CD1c-positive myeloid dendritic cell (primary cell): Measurements from ENCODE around the gene VTI1A.
"Not testable (repeated sequence)": the region's sequence is repeated elsewhere in the genome, so short reads cannot be mapped to it uniquely, and the experiment has no call there.

ENCODE experiments used
- DNase-seq: peaks from one replicate; pipeline ENCODE4 v3.0.0-alpha.2; 2016; ENCODE audit errors: extremely low spot score

VTI1A gene

GRCh38 chr10:112542823-112543222, 95.8 kb downstream of the VTI1A start:
- not testable (repeated sequence) for DNase-seq

- DNase-seq, result no peak
Measured at GRCh38 chr10:112546474-112546873, 99.5 kb downstream of the VTI1A start.

DNA sequence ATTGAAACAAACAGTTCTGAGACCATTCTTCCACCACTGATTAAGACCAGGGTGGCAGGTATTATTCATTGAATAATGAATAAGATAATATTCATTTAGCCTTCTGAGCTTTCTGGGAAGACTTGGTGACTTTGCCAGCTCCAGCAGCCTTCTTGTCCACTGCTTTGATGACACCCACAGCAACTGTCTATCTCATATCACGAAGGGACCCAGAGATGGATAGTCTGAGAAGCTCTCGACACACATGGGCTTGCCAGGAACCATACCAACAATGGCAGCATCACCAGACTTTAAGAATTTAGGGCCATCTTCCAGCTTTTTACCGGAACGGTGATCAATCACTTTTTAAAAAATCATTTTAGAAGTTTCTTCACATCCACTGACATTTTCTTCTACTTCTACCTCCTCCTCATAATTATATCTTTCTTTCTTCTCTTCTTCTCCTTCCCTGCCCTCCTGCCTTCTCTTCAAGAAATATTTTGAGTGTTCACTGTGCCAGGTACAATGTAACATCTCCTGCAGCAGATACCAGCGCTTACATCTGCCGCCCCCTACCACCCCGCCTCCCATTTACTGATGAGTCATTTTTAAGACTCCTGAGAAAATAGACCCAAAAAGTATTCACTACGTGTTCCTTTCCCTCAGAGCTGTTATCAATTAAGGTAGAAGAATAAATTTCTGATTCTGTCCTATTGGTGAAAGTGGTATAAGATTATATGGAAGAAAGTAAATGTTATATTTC, 101.7 kb downstream of the VTI1A start:
- DNase-seq, result no peak

DNA sequence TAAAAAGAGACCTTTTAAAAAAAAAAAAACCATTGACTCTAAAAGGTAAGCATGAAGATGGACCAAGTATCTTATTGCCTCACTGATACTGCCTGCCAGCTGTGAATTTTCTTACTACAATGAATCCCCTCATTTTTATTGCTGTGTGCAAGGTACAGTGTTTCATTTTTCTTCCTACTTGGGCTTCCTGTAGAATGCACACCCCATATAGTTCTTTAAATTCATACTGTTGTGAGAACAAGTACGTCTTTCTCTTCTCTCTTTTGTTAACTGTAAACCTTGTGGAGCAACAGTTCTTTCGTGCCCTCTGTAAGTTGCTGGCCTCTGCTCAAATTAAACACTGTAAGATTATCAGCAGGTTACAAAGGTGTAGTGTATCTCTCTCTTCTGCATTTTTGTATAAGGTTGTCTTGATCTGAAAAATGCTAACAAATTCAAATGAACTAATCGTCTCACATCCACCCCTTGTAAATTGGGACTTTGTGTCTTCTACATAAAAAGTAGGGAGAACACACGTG, 105.6 kb downstream of the VTI1A start:
- no peak for DNase-seq

DNA sequence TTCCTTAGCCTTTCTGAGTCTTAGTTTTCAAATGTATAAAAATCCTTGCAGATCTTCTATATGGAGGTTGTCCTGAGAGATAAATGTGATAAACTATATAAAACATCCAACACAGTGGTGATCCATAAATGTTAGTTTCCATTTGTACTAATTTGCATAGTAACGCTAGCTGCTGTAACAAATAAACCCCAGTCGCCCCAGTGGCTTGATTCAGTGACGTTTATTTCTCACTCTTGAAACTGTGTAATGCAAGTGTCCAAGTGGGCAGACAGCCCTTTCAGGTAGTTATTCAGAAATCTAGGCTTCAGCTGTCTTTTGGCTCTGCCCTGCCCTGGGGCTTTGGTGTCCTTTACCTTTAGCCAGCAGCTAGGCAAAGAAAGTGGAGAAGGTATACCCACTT, 106.3 kb downstream of the VTI1A start:
- DNase-seq, result no peak

GRCh38 chr10:112554263-112554662, 107.2 kb downstream of the VTI1A start:
- DNase-seq, result no peak

- DNase-seq, result no peak
Measured at GRCh38 chr10:112557197-112557596, 110.2 kb downstream of the VTI1A start.

DNA sequence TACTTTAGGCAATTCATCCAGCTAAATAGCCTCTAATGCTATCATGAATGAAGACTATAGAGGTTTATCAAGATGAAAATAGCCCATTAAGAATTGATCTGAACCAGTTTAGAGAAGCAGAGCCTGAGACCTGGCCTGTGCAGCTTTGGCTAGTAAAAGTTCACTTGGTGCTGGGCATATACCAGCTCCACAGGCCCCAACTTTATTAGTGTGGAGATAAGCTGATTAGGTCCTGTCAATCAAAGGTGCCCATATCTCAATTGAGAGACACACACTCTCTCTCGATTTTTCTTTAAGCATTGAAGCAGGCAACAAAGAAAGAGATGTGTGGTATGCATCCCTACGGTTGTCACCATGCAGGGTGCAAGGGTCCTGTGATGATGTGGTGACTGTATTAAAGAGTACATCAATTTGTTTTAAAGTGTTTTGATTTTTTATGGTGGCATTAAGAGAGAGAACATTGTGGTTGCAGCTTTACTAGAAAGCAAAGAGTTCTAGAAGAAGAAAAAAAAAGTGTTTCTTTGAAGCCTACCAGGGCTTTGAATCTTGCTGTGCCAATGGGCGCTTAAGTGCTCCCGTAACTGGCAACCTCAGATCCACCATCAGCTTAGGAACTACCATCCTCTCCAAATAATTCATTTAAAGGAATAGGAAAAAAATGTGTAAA, 111.6 kb downstream of the VTI1A start:
- DNase-seq, result no peak

DNA sequence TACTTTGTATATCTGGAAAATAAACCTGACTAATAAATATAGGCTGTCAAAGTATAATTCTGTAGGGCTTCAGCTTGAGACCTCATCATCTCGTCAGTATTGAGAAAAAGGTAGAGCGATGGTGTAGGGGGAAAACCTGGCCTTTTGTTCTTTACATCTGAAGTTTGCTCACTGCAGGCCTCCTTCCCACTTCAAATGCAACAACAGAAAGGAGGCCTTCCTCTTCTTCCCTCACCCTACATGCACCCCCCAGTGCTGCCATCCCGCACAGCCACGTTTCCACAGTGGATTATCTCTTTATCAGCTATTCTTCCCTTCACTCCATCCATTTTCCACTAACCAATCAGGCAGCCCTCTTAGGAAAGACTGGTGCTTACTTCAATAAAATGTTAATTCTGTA, 112.3 kb downstream of the VTI1A start:
- no peak for DNase-seq

DNA sequence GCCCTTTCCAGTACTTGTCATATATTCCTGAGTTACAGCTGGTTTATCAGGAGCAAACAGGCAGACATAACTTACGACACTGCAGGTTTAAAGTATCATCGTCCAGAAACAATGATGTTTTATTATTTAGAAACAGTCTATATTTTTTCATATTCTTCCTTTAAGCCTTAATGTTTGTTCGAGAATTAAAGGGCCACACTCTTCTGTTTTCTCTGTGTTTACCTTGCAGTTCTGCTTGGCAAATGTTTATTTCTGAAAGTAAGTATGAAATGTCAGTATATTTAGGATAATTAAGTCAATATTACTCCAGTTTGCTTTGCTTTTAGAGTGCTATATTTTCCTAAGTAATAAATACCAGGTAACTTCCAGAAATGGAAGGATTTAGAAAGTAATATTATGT, 115.1 kb downstream of the VTI1A start:
- DNase-seq, result no peak

- DNase-seq, result no peak
Measured at GRCh38 chr10:112562809-112563663, 116.0 kb downstream of the VTI1A start.

- DNase-seq, result no peak
Measured at GRCh38 chr10:112564337-112564736, 117.3 kb downstream of the VTI1A start.

DNA sequence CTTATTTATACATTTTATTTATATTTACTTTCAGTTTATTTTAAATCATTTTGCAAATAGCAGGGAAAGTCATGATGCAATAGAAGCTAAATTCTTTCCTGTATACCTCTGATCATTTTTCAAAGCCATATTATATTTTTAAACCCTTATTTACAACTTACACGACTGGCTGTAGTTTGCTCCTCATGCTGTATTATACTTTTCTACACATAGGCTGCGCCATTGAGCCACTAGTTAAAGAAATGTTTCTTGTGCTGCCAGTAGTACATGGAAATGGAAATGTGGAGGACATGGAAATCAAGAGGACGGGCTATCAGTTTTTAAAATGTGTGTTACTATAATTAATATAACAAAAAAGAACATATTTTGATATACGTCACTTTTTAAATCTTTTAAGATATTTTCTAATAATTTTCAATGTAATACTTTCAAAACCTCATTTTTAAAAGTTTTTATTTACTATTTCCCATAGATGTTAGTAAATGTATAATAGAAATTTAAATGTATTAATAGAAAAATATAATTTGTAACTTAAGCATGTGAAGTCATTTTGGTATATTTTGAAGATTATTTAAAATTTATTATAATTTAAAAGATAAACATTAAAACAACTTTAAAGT, 118.5 kb downstream of the VTI1A start:
- peak; percentile 54 for DNase-seq

GRCh38 chr10:112570585-112570984, 123.6 kb downstream of the VTI1A start:
- no peak for DNase-seq

DNA sequence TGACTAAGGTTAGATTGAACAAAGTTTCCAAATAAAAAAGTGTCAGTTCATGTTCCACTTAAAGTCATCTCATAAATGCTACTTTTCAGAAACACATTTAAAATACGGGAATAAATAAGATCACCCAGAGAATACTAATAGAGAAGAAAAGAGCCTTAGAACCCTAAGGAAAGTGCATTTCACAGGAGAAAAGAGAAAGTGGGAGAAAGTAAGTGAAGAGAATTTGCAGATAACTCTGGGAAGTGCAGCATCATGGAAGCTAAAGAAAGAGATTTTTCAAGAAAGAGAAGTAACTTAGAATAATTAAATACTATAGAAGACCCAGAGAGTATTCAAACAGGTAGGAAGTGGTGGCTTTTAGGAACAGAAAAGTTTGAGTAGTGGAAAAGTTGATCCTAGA, 132.6 kb downstream of the VTI1A start:
- no peak for DNase-seq

DNA sequence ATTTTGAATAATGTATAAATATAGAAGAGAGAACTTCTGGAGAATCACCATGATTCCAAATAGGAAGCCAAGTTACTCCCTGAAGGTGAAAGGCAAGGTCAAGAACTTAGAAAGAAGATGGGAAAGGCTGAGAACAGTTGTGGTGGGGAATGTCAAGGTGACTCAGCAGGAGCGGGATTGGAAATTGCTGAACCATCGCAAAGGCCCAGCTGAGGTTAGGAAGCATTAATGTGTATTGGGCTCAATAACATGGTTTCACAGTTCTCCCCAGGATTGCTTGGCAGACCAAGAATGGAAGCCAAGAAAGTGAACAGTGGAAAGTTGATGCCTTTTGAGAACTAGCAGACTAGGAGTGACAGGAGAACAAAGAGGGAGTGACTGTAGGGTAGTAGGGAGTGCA, 133.3 kb downstream of the VTI1A start:
- no peak for DNase-seq

DNA sequence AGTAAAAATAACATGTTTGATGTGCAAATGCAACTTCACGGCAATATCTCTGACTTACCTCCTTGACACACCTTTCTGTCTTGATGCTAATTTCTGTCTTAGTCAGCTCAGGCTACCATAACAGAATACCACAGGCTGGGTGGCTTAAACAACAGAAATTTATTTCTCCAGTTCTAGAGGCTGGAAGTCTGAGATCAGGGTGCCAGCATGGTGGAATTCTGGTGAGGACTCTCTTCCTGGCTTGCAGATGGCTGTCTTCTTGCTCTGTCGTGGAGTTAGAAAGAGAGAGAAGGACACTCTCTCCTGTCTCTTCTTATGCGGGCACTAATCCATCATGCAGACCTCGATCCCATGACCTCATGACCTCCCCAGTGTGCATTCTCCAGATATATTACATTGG, 134.9 kb downstream of the VTI1A start:
- DNase-seq, result no peak

DNA sequence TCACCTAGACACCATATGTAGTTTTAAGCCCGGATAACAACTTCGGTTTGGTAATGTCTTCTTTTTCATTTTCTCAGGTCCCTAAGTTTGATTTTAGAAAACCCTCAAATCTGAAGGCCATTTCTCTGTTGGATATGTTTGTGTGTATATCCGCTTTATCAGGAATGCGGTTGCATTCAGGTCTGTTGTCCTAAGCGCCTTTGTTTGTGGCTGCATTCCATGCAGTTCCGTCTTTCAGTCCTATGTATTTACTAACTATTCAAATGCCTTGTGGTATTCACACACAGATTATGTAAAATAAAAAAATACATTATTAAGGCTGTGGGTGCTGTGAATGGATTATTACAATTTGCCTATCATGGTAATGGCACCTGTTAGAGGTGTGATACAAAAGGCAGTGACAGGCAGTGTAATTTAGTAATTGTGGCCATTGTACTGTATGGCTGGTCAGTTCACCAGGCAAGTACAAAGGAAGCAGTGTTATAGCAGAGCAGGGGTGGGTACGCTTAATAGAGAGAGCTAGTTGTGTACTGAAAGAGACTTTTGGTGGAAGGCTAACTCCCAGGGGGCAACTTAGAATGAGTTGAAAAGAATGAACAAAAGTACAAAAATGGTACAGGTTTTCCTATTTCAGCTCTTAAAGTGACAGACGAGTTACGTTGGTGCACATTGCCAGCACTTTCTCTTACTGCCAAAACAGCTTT, 136.4 kb downstream of the VTI1A start:
- DNase-seq, result no peak

GRCh38 chr10:112584276-112584675, 137.3 kb downstream of the VTI1A start:
- DNase-seq, result no peak

DNA sequence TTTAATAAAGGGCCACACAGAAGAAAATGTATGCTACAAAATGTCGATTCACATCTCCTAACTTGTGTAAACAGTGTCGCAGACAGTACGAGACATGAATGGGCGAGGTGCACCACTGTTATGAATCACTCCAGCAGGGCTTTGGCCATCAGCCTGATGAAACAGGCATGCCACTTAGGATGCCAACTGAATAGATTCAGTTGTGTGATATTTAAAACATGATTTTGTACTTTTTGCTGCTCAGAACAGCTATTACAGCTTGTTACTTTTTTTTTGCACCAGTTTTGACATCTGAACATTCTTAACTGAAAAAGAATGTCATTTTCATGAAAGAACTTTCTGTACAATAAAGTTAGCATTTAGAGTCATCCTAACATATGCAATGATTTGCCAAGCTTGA, 138.1 kb downstream of the VTI1A start:
- no peak for DNase-seq

- DNase-seq, result no peak
Measured at GRCh38 chr10:112585960-112586359, 138.9 kb downstream of the VTI1A start.
